NCI-H2081 (cell line): ENCODE results near the gene DZIP1.
"Not testable (repeated sequence)": the region's sequence is repeated elsewhere in the genome, so short reads cannot be mapped to it uniquely, and the experiment has no call there.

Experiments
- DNase-seq, 2 experiments: peaks; one replicate each; lab custom pipeline; 2025; lab: John Stamatoyannopoulos, UW

The DZIP1 gene

GRCh38 chr13:95601906-95602305 lies 42.6 kb downstream of the DZIP1 start:
- no peak for DNase-seq

GRCh38 chr13:95601216-95601615 lies 43.3 kb downstream of the DZIP1 start:
- DNase-seq = no peak

GRCh38 chr13:95596701-95597100 lies 47.8 kb downstream of the DZIP1 start:
- DNase-seq = no peak

GRCh38 chr13:95593462-95593861 lies 51.0 kb downstream of the DZIP1 start:
- no peak for DNase-seq

GRCh38 chr13:95588721-95589120 lies 55.8 kb downstream of the DZIP1 start:
- no peak for DNase-seq

GRCh38 chr13:95588134-95588533 lies 56.4 kb downstream of the DZIP1 start:
- no peak for DNase-seq

- no peak for DNase-seq
Measured at GRCh38 chr13:95585867-95586266, 58.6 kb downstream of the DZIP1 start.

- DNase-seq = no peak
Measured at GRCh38 chr13:95579303-95579702, 65.2 kb downstream of the DZIP1 start.

GRCh38 chr13:95573221-95573620 lies 71.3 kb downstream of the DZIP1 start:
- DNase-seq = no peak

GRCh38 chr13:95571941-95572340 lies 72.6 kb downstream of the DZIP1 start:
- peak; percentile 31 to 49 for DNase-seq

GRCh38 chr13:95570016-95570415 lies 74.5 kb downstream of the DZIP1 start:
- peak in 1 of 2 experiments; percentile 24 for DNase-seq

- no peak for DNase-seq
Measured at GRCh38 chr13:95568131-95568530, 76.4 kb downstream of the DZIP1 start.

- not testable (repeated sequence) for DNase-seq
Measured at GRCh38 chr13:95565758-95566157, 78.7 kb downstream of the DZIP1 start.

- DNase-seq = no peak
Measured at GRCh38 chr13:95564733-95565291, 79.7 kb downstream of the DZIP1 start.

- no peak for DNase-seq
Measured at GRCh38 chr13:95564091-95564490, 80.4 kb downstream of the DZIP1 start.

GRCh38 chr13:95560387-95560786 lies 84.1 kb downstream of the DZIP1 start:
- no peak for DNase-seq

- no peak for DNase-seq
Measured at GRCh38 chr13:95559100-95559499, 85.4 kb downstream of the DZIP1 start.

GRCh38 chr13:95557013-95557412 lies 87.5 kb downstream of the DZIP1 start:
- DNase-seq = no peak

GRCh38 chr13:95553581-95554385 lies 90.7 kb downstream of the DZIP1 start:
- no peak for DNase-seq

- DNase-seq = no peak
Measured at GRCh38 chr13:95552539-95553441, 91.7 kb downstream of the DZIP1 start, which contains the start of gene CLDN10. Gene CLDN10, plus strand, starts transcription at chr13:95552720. Its CDS starts 34 bp downstream, at chr13:95552754.

- no peak for DNase-seq
Measured at GRCh38 chr13:95552208-95552538, 92.3 kb downstream of the DZIP1 start.

GRCh38 chr13:95547531-95548167 lies 96.9 kb downstream of the DZIP1 start:
- DNase-seq = no peak
